ENCODE results near the gene AP1G1.
"Not testable (repeated sequence)": the region's sequence is repeated elsewhere in the genome, so short reads cannot be mapped to it uniquely, and the experiment has no call there.

AP1G1 gene

GRCh38 chr16:71721066-71721740, 87.4 kb downstream of the AP1G1 start:
- DNase-seq, result no peak
- TF ChIP-seq GATA1 (IDR thresholded peaks at IDR 0.05; ENCODE audit: low read depth, low read length), result no peak
- TF ChIP-seq POLR2A (IDR thresholded peaks at IDR 0.05; ENCODE audit: low read length), result no peak

GRCh38 chr16:71712501-71712900, 96.1 kb downstream of the AP1G1 start:
- no peak for TF ChIP-seq POLR2A (IDR thresholded peaks at IDR 0.05; ENCODE audit: low read length)
- no peak for TF ChIP-seq GATA1 (IDR thresholded peaks at IDR 0.05; ENCODE audit: low read depth, low read length)
- no peak for DNase-seq

- no peak for TF ChIP-seq POLR2A (IDR thresholded peaks at IDR 0.05; ENCODE audit: low read length)
- no peak for TF ChIP-seq GATA1 (IDR thresholded peaks at IDR 0.05; ENCODE audit: low read depth, low read length)
- no peak for DNase-seq
These were observed 96.8 kb downstream of the AP1G1 start for GRCh38 chr16:71711789-71712188.

- peak; percentile 12 to 45 for DNase-seq
- TF ChIP-seq GATA1 (IDR thresholded peaks at IDR 0.05; ENCODE audit: low read depth, low read length) (no peak), POLR2A (IDR thresholded peaks at IDR 0.05; ENCODE audit: low read length) (no peak)
These were observed 99.3 kb downstream of the AP1G1 start for GRCh38 chr16:71709229-71709781.

- no peak for DNase-seq
These were observed 99.9 kb downstream of the AP1G1 start for GRCh38 chr16:71708696-71709095.

GRCh38 chr16:71707199-71707598, 101.4 kb downstream of the AP1G1 start:
- DNase-seq, result no peak
- TF ChIP-seq GATA1 (IDR thresholded peaks at IDR 0.05; ENCODE audit: low read depth, low read length) (no peak), POLR2A (IDR thresholded peaks at IDR 0.05; ENCODE audit: low read length) (no peak)

More at GRCh38 chr16:71708696-71709095, 99.9 kb downstream of the AP1G1 start:
- TF ChIP-seq POLR2A (IDR thresholded peaks at IDR 0.05; ENCODE audit: low read length) (no peak), GATA1 (IDR thresholded peaks at IDR 0.05; ENCODE audit: low read depth, low read length) (no peak)

- TF ChIP-seq POLR2A (IDR thresholded peaks at IDR 0.05; ENCODE audit: low read length), result no peak
- TF ChIP-seq GATA1 (IDR thresholded peaks at IDR 0.05; ENCODE audit: low read depth, low read length), result no peak
- no peak for DNase-seq
These were observed 102.6 kb downstream of the AP1G1 start for GRCh38 chr16:71706046-71706445.

- no peak for DNase-seq
These were observed 105.3 kb downstream of the AP1G1 start for GRCh38 chr16:71703333-71703732.

GRCh38 chr16:71700831-71701230, 107.8 kb downstream of the AP1G1 start:
- TF ChIP-seq POLR2A (IDR thresholded peaks at IDR 0.05; ENCODE audit: low read length), result no peak
- no peak for TF ChIP-seq GATA1 (IDR thresholded peaks at IDR 0.05; ENCODE audit: low read depth, low read length)
- no peak for DNase-seq

More at GRCh38 chr16:71703333-71703732, 105.3 kb downstream of the AP1G1 start:
- no peak for TF ChIP-seq POLR2A (IDR thresholded peaks at IDR 0.05; ENCODE audit: low read length)
- TF ChIP-seq GATA1 (IDR thresholded peaks at IDR 0.05; ENCODE audit: low read depth, low read length), result no peak

- no peak for DNase-seq
- no peak for TF ChIP-seq POLR2A (IDR thresholded peaks at IDR 0.05; ENCODE audit: low read length)
- no peak for TF ChIP-seq GATA1 (IDR thresholded peaks at IDR 0.05; ENCODE audit: low read depth, low read length)
These were observed 110.1 kb downstream of the AP1G1 start for GRCh38 chr16:71698491-71698890.

GRCh38 chr16:71693164-71693563, 115.5 kb downstream of the AP1G1 start:
- no peak for TF ChIP-seq POLR2A (IDR thresholded peaks at IDR 0.05; ENCODE audit: low read length)
- no peak for TF ChIP-seq GATA1 (IDR thresholded peaks at IDR 0.05; ENCODE audit: low read depth, low read length)
- no peak for DNase-seq

- TF ChIP-seq GATA1 (IDR thresholded peaks at IDR 0.05; ENCODE audit: low read depth, low read length) (no peak), POLR2A (IDR thresholded peaks at IDR 0.05; ENCODE audit: low read length) (no peak)
- no peak for DNase-seq
These were observed 118.7 kb downstream of the AP1G1 start for GRCh38 chr16:71689901-71690300.

- no peak for DNase-seq
- TF ChIP-seq GATA1 (IDR thresholded peaks at IDR 0.05; ENCODE audit: low read depth, low read length) (no peak), POLR2A (IDR thresholded peaks at IDR 0.05; ENCODE audit: low read length) (no peak)
These were observed 120.8 kb downstream of the AP1G1 start for GRCh38 chr16:71687861-71688260.

GRCh38 chr16:71684280-71684679, 124.4 kb downstream of the AP1G1 start:
- not testable (repeated sequence) for DNase-seq

- no peak for DNase-seq
- TF ChIP-seq GATA1 (IDR thresholded peaks at IDR 0.05; ENCODE audit: low read depth, low read length) (no peak), POLR2A (IDR thresholded peaks at IDR 0.05; ENCODE audit: low read length) (no peak)
These were observed 127.3 kb downstream of the AP1G1 start for GRCh38 chr16:71681360-71681759.

Measured in erythroblast (primary cell).